Activated CD4-positive, alpha-beta T cell treated with anti-CD3 and anti-CD28 coated beads, Interleukin-2, amount 50 U/mL, for 1 hour (primary cell): ENCODE results near the gene PPIL6.
A peak's percentile ranks its signal among the peaks of the same experiment; 100 is the strongest.
"Not testable (repeated sequence)": the region's sequence is repeated elsewhere in the genome, so short reads cannot be mapped to it uniquely, and the experiment has no call there.

Source experiments
- DNase-seq: peaks from one replicate; pipeline ENCODE4 v3.0.0-alpha.2; 2020

The PPIL6 gene

DNA sequence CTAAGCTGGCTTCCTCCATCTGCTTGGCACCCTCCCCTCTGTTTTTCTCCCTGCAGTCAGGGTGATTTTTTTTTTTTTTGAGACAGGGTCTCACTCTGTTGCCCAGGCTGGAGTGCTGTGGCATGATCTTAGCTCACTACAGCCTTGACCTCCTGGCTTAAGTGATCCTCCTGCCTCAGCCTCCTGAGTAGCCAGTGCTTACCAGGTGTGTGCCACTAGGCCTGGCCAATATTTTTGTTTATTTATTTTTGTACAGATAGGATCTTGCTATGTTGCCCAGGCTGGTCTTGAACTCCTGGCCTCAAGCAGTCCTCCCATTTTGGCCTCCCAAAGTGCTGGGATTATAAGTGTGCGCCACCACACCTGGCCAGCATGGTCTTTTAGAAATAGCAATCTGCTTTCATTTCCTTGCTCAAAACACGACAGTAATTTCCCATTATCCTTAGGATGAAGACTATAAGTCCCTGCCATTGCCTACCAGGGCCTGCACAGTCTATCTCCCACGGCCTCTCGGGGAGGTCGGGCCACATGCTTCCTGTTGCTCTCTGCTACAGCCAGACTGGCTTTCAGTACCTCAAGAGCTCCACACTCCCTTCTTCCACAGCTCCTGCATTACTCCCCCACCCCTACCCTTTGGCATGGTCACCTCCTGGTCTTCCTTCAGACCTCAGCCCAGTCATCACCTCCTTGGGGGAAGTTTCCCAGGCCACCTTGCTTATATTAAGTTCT lies 47.1 kb downstream of the PPIL6 start:
- no peak for DNase-seq

- DNase-seq, result no peak
Observed at GRCh38 chr6:109389650-109390274, 50.7 kb downstream of the PPIL6 start.

- no peak for DNase-seq
Observed at GRCh38 chr6:109388265-109388664, 52.2 kb downstream of the PPIL6 start.

DNA sequence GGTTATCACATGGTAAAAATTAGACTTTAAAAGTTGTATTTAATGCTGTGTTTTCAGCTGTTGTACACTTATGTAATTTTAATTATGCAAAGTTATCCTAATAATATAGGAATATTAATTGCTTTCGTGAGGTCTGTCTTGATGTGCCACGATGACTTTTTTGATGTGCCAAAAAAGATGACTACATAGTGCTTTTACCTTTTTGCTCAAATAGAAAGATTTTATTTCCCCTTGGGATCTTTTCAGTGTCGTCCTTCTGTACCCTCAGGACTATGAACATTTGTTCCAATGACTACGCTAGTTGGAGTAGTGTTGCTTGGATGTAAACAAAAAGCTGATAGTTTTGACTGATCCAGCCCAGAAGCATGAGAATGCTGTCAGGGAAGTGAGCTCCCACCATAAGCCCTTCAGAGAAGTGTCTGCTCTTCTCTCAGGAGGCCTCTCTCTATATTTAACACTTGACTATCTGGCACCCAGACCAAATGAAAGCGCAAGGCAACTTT lies 56.9 kb downstream of the PPIL6 start:
- no peak for DNase-seq

GRCh38 chr6:109382576-109383437 lies 57.6 kb downstream of the PPIL6 start:
- peak; percentile 88 for DNase-seq

- peak; percentile 92 for DNase-seq
Observed at GRCh38 chr6:109381747-109382575, 58.5 kb downstream of the PPIL6 start, which contains the start of gene CD164. Gene CD164, minus strand, starts transcription at chr6:109382467. Its CDS starts 89 bp downstream, at chr6:109382378.

GRCh38 chr6:109381061-109381746 lies 59.2 kb downstream of the PPIL6 start:
- DNase-seq, result no peak

- DNase-seq, result no peak
Observed at GRCh38 chr6:109379711-109380110, 60.7 kb downstream of the PPIL6 start.

- DNase-seq, result no peak
Observed at GRCh38 chr6:109377717-109378116, 62.7 kb downstream of the PPIL6 start.

DNA sequence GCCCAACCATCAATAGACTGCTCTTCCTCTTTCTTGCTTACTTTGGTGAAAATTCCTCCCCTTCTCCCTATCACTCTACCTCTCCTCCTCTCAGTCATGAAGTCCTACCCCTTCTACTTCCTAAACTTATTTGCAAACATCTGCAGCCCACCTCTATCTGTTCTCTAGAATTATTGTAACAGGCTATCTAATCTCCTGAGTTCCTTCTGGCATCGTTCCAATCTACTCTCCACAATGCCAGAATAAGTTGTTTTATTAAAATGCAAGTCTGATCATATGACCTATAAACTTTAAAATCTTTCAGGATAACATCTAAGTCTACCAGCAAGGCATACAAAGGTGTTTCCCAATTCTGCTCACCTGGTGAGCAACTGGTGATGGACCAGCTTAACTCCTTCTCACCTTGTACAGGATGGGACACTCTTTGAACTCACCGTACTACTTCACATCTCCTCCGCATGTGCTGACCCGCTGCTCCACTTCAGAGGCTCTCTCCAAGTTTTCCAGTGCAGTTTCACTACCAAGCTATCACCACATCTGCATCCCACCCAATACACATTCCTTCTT lies 66.0 kb downstream of the PPIL6 start:
- no peak for DNase-seq

DNA sequence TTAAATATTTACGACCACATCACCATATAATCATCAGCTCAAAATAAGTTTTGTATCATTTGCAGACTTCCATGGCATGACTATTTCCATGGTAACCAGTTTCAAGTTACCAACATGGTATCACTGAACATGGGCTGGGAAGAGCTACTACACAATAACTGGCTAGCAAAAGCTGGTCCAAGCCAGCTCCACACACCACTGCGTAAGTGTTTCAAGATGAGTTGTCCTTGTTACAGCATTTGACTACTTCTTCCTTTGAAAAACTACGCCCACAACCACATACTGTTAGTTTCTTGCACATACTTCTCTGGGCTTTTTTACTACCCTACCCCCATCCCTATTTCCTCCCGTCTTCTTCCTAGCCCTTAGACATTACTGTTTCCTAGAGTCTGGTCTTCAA lies 66.7 kb downstream of the PPIL6 start:
- DNase-seq, result no peak

GRCh38 chr6:109373331-109373730 lies 67.1 kb downstream of the PPIL6 start:
- DNase-seq, result no peak

DNA sequence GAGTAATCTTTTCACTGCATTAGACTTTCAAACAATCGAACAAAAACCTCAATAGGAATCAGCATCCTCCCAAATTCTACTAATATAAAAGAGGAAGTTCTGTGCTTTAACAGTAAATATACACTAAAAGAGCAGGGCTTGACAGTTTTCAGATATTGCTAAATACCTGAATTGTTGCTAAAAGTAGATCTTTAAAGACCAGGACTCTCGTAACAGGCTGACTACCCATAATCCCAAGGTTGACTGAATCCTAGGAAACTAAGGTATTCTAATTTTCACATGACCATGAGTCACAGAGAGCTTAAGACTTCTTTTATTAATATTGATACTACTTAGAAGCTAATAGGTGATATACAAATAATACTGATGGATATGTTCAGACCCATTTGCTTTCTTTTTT lies 68.3 kb downstream of the PPIL6 start:
- DNase-seq, result no peak

- DNase-seq, result no peak
Observed at GRCh38 chr6:109370792-109371191, 69.6 kb downstream of the PPIL6 start.

DNA sequence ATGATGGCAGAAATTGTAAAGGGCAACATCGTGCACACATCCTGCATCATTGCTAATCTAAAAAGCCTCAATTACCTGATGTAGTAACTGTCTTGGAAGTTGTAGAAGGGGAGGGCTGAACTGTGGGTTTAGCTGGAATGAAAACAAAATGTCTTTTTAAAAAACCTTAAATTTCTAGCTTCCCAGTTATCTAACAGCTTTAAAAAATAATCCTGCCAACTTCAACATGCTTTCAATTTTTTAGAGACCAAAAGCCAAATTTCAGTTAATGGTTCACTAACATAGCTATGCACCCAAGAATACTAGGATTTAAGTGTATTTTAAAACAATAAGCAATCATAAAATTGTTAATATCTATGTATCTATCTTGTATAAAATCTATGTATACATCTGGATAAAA lies 70.1 kb downstream of the PPIL6 start:
- no peak for DNase-seq

DNA sequence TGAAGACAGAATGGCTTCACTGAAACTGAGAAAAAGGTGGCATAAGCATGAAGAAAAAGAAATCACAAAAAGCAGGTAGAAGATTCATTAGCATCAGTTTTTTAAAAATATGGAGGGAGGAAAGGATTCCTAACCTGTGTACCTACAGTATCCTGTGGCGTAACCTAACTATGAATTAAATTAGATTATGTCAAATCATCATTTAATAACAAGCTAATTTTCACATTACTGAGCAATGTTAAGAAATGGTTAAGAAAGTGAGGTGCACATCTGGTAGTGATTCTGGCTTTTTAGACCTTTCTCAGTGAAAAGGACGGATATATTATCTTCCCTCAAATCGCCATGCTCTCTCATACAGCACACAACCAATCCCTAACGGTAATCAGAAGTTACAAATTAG lies 70.7 kb downstream of the PPIL6 start:
- DNase-seq, result no peak

- not testable (repeated sequence) for DNase-seq
Observed at GRCh38 chr6:109364382-109365078, 75.9 kb downstream of the PPIL6 start.

- DNase-seq, result no peak
Observed at GRCh38 chr6:109363753-109364152, 76.7 kb downstream of the PPIL6 start.

- no peak for DNase-seq
Observed at GRCh38 chr6:109362102-109362884, 78.1 kb downstream of the PPIL6 start.

GRCh38 chr6:109360791-109361190 lies 79.6 kb downstream of the PPIL6 start:
- no peak for DNase-seq
